GM11168 (cell line): ENCODE results near the gene PRR12.

ENCODE experiments used
- in situ Hi-C: fragments of 300-500 bp; cut with MboI; formaldehyde crosslinking; loops from one replicate; pipeline ENCODE4 v1.12.0; 2022; ENCODE audit warnings: low sequenced_read_pairs; ENCODE audit not compliant: unreplicated experiment

PRR12 gene

DNA sequence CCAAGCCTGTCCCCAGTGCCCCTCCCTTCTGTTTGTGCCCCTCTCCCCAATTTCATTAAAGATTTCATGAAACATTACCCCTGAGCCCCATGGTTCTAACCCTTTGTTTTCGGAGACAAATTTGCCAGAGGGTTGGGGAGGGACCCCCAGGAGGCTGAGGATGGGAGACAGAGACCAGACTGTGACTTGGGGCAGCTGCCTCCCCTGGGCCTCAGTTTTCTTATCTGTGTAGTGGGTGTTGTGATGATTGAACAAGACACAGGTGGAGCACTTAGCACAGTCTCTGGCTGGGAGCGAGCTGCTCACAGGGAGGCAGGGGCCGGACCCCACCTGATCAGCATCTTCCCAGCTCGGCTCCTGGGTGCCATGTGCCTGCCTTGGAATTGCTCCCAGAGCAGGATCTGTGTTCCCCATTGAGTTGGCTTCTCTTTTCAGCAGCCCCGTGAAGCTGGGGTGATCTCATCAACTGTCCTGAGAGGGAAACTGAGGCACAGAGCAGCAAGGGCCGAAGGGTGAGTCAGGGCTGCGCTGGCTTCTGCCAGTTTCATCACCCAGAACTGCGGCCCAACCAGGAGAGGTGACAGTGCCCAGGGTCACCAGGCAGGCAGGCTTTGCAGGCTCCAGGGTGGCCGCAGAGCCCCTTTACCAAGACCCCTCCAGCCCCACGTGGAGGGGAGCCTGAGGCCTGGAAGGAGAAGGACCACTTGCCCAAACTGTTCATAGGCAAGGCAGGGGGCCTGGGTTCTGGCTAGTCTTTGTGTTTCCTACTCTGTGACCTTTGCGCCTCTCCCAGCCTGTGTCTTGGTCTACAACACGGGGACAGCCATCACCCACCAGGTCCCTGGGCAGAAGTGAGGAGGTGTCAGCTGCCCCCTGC lies 67.8 kb downstream of the PRR12 start:
- in situ Hi-C loops: no loop called here

DNA sequence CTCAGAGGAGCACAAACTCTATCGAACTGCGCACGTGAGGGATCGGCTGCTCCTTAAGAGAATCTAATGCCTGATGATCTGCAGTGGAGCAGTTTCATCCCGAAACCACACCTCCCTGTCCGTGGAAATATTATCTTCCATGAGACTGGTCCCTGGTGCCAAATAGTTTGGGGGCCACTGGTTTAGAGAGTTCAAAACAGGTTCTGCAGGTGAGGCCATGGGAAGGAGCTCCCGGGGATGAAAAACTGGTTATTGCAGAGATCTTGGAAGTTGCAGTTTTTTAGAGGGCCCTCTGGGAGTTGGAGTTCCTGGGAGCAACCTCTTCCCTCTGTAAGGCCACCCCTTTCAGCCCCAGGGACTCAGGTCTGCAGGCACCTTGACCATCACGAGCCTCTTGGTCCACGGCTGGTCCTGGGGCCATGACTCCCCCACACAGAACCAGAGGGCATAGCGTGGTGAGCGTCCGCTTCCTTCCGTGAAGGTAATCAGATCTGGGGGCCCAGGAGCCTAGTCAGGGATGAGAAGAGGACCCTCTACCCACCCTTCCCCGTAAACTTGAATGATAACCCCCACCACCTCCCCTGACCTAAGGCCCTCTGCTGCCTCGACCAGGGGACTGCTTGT lies 69.5 kb downstream of the PRR12 start:
- in situ Hi-C loops: no loop called here

GRCh38 chr19:49662011-49662410 lies 71.0 kb downstream of the PRR12 start:
- in situ Hi-C loops: no loop called here

DNA sequence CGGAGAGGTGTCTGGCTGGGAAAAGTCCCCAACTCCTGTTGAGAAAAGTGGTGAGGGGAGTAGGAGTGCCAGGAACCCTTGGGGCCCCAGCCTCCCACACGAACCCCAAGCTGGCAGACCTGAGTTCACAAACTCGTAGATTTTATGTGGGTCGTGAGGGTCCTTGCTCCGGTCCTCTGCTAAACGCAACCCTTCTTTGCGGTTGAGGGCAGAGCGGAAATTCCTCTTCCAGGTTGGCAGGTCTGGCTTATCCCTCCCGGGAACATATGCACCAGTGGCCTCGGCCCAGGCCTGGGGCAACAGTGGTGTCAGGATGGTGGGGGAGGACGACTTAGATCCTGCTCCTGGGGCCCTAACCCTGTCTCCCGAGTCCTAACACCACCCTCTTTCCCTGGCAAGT lies 72.2 kb downstream of the PRR12 start:
- in situ Hi-C loops: no loop called here

DNA sequence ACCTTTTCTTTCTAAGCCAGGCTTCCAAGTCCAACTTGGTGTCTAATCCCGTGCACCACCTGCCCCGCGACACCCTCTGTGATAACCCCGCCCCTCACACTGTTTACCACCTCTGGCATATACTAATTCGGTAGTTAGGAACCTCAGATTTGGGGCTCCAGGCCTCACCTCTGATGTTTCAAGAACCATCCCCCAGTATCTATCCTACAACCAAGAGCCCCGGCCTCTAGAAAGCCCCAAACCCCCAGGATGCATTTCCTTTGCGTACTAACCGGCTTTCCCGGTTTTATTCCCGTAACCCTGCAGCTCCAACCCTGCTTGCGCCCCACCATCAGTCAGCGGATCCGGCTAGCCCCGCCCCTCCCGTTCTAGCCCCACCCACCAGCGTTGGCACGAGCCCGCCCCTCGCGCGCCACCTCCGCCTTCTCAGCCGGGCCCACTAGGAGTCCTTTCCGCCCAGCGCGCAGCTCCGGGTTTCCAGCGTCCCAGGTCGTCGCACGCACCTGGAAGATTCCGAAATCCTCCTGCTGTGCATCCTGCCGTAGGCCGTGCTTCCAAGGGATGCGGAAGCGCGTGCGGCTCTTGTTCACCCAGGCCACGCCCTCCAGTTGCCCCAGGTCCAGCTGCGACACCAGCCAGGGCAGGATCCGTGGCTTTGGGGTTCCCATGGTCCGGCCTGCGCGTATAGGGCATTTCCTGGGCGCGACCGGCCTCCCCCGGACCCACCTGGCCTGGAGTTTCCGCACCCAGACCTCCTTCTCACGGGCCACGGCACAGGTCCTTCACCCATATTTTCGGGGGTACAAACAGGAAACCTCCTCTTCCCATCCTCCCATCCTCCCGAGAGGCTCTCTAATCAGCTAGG lies 73.4 kb downstream of the PRR12 start:
- in situ Hi-C loops: no loop called here

DNA sequence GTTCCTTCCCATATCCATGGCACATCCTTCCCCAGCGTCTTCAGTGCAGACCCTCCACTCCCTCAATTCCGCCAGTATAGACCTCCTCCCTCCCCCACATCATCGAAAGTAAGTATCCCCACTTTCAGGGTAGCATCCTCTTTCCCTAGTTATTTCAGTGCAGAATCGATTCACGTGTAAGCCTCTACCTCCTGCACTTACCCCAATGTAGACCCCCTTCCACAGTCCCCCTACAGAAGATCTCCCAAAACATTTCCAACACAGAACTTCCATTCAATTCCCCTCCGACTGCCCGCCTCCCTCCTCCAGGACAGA lies 74.0 kb downstream of the PRR12 start:
- in situ Hi-C loops: no loop called here

- in situ Hi-C loops: no loop called here
These were observed 74.6 kb downstream of the PRR12 start, which contains the start of the genes BCL2L12 and IRF3 for GRCh38 chr19:49665351-49666119. BCL2L12 (plus strand) TSS chr19:49665933; CDS start chr19:49666693, 760 bp downstream. IRF3 (minus strand) TSS chr19:49665857; CDS start chr19:49664838, 1,019 bp downstream.

GRCh38 chr19:49666120-49666444 lies 75.1 kb downstream of the PRR12 start:
- in situ Hi-C loops: no loop called here

DNA sequence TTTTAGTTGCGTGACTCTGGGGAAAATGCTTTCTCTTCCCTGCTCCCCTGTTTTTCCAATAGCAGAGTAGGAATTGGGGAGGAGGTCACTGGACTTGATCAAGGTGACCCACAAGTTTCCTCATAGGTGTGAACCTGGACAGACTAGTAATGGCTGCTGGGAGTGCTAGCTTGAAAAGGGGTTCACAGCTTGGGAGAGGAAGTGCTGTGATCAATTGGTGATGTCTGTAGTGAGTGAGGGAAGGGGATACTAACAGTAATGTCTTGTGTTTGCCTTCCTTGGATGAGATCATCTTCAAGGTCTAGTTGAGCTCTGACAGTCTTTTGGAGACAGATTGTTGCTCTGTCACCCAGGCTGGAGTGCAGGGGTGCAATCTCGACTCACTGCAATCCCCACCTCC lies 76.5 kb downstream of the PRR12 start:
- in situ Hi-C loops: no loop called here

- in situ Hi-C loops: no loop called here
These were observed 78.5 kb downstream of the PRR12 start for GRCh38 chr19:49669516-49669915.

- in situ Hi-C loops: no loop called here
These were observed 81.3 kb downstream of the PRR12 start for GRCh38 chr19:49672131-49672919.
